ENCODE measurements around the gene YPEL1.

YPEL1 gene

DNA sequence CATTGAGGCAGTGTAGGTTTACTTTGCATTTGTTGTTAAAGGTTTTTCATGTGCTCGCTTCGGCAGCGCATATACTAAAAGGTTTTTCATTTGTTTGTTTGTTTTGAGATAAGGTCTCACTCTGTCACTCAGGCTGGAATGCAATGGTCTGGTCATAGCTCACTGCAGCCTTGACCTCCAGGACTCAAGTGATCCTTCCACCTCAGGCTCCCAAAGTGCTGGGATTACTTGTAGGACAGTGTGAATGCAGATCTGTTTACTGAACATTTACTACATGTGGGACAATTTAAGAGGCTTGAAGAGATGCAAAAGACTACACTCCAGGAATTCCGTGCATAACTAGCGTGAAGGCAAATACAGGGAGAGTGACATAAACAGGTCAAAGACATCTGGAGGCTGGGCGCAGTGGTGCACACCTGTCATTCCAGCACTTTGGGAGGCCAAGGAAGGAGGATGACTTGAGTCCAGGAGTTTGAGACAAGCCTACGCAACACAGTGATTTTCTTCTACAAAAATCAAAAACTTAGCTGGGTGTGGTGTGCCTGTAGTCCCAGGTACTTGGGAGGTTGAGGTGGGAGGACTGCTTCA is 34.1 kb downstream of the YPEL1 start:
- Histone ChIP-seq H3K9me3 (ENCODE audit: control insufficient read depth in 1 of 2, low read length in 2 of 2) (no peaks in the 10 kb centered on the region), H3K4me1 (ENCODE audit: control insufficient read depth in 1 of 2, insufficient read depth in 2 of 2, low read length in 2 of 2) (peaks cover 0 to 8% of the 10 kb centered on the region in 2 donors), H3K27ac (ENCODE audit: low read depth, low read length) (no peak overlapping the region), H3K27me3 (ENCODE audit: control insufficient read depth in 1 of 2, insufficient read depth in 2 of 2, low read length in 2 of 2) (no peaks in the 10 kb centered on the region), H3K4me3 (ENCODE audit: low read depth in 1 of 2, low read length in 2 of 2) (no peak overlapping the region), H3K9ac (ENCODE audit: low read depth in 1 of 2, low read length in 2 of 2) (no peak overlapping the region), H3K36me3 (ENCODE audit: control insufficient read depth in 1 of 2, insufficient read depth in 2 of 2, low read length in 2 of 2) (peaks cover 18 to 22% of the 10 kb centered on the region in 2 donors)

GRCh38 chr22:21700822-21701221 is 34.8 kb downstream of the YPEL1 start:
- H3K4me1 ChIP-seq (ENCODE audit: control insufficient read depth in 1 of 2, insufficient read depth in 2 of 2, low read length in 2 of 2) = peaks cover 0 to 8% of the 10 kb centered on the region in 2 donors
- H3K4me3 ChIP-seq (ENCODE audit: low read depth in 1 of 2, low read length in 2 of 2) = no peak overlapping the region
- no peaks in the 10 kb centered on the region for H3K27me3 ChIP-seq (ENCODE audit: control insufficient read depth in 1 of 2, insufficient read depth in 2 of 2, low read length in 2 of 2)
- H3K27ac ChIP-seq (ENCODE audit: low read depth, low read length) = no peak overlapping the region
- H3K9me3 ChIP-seq (ENCODE audit: control insufficient read depth in 1 of 2, low read length in 2 of 2) = no peaks in the 10 kb centered on the region
- peaks cover 19 to 28% of the 10 kb centered on the region in 2 donors for H3K36me3 ChIP-seq (ENCODE audit: control insufficient read depth in 1 of 2, insufficient read depth in 2 of 2, low read length in 2 of 2)
- no peak overlapping the region for H3K9ac ChIP-seq (ENCODE audit: low read depth in 1 of 2, low read length in 2 of 2)

GRCh38 chr22:21699643-21700042 is 36.0 kb downstream of the YPEL1 start:
- H3K4me1 ChIP-seq (ENCODE audit: control insufficient read depth in 1 of 2, insufficient read depth in 2 of 2, low read length in 2 of 2) = peaks cover 0 to 4% of the 10 kb centered on the region in 2 donors
- peaks cover 23 to 40% of the 10 kb centered on the region in 2 donors for H3K36me3 ChIP-seq (ENCODE audit: control insufficient read depth in 1 of 2, insufficient read depth in 2 of 2, low read length in 2 of 2)
- no peak overlapping the region for H3K4me3 ChIP-seq (ENCODE audit: low read depth in 1 of 2, low read length in 2 of 2)
- H3K9ac ChIP-seq (ENCODE audit: low read depth in 1 of 2, low read length in 2 of 2) = no peak overlapping the region
- no peak overlapping the region for H3K27ac ChIP-seq (ENCODE audit: low read depth, low read length)
- no peaks in the 10 kb centered on the region for H3K9me3 ChIP-seq (ENCODE audit: control insufficient read depth in 1 of 2, low read length in 2 of 2)
- no peaks in the 10 kb centered on the region for H3K27me3 ChIP-seq (ENCODE audit: control insufficient read depth in 1 of 2, insufficient read depth in 2 of 2, low read length in 2 of 2)

GRCh38 chr22:21698430-21699329 is 36.9 kb downstream of the YPEL1 start:
- Histone ChIP-seq H3K4me1 (ENCODE audit: control insufficient read depth in 1 of 2, insufficient read depth in 2 of 2, low read length in 2 of 2) (peaks cover 0 to 3% of the 10 kb centered on the region in 2 donors), H3K27me3 (ENCODE audit: control insufficient read depth in 1 of 2, insufficient read depth in 2 of 2, low read length in 2 of 2) (no peaks in the 10 kb centered on the region), H3K27ac (ENCODE audit: low read depth, low read length) (no peak overlapping the region), H3K4me3 (ENCODE audit: low read depth in 1 of 2, low read length in 2 of 2) (no peak overlapping the region), H3K9me3 (ENCODE audit: control insufficient read depth in 1 of 2, low read length in 2 of 2) (no peaks in the 10 kb centered on the region), H3K36me3 (ENCODE audit: control insufficient read depth in 1 of 2, insufficient read depth in 2 of 2, low read length in 2 of 2) (peaks cover 25 to 49% of the 10 kb centered on the region in 2 donors), H3K9ac (ENCODE audit: low read depth in 1 of 2, low read length in 2 of 2) (no peak overlapping the region)

DNA sequence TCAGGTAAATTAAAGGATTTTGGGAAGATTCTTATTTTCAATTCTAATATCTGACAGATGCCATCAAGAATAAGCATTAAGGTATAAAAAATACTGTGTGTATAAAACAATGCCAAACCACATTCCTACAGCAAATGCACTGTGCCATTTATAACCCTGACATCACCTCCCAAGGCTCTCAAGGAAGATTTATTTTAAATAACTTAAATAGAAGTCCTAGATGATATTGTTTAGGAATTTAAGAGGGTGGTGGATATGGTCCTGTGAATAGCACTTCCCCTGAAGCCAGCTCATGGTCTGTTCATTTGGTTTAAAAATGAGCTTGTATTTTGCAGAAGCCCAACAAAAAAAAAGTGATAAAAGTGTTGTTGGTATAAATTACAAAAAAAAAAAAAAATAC is 37.7 kb downstream of the YPEL1 start:
- H3K4me1 ChIP-seq (ENCODE audit: control insufficient read depth in 1 of 2, insufficient read depth in 2 of 2, low read length in 2 of 2) = peaks cover 0 to 3% of the 10 kb centered on the region in 2 donors
- no peaks in the 10 kb centered on the region for H3K9me3 ChIP-seq (ENCODE audit: control insufficient read depth in 1 of 2, low read length in 2 of 2)
- no peak overlapping the region for H3K4me3 ChIP-seq (ENCODE audit: low read depth in 1 of 2, low read length in 2 of 2)
- no peaks in the 10 kb centered on the region for H3K27me3 ChIP-seq (ENCODE audit: control insufficient read depth in 1 of 2, insufficient read depth in 2 of 2, low read length in 2 of 2)
- H3K36me3 ChIP-seq (ENCODE audit: control insufficient read depth in 1 of 2, insufficient read depth in 2 of 2, low read length in 2 of 2) = peaks cover 29 to 55% of the 10 kb centered on the region in 2 donors
- H3K27ac ChIP-seq (ENCODE audit: low read depth, low read length) = no peak overlapping the region
- H3K9ac ChIP-seq (ENCODE audit: low read depth in 1 of 2, low read length in 2 of 2) = no peak overlapping the region

- Histone ChIP-seq H3K4me1 (ENCODE audit: control insufficient read depth in 1 of 2, insufficient read depth in 2 of 2, low read length in 2 of 2) (peaks cover 0 to 3% of the 10 kb centered on the region in 2 donors), H3K9me3 (ENCODE audit: control insufficient read depth in 1 of 2, low read length in 2 of 2) (no peaks in the 10 kb centered on the region), H3K9ac (ENCODE audit: low read depth in 1 of 2, low read length in 2 of 2) (no peak overlapping the region), H3K27me3 (ENCODE audit: control insufficient read depth in 1 of 2, insufficient read depth in 2 of 2, low read length in 2 of 2) (no peaks in the 10 kb centered on the region), H3K36me3 (ENCODE audit: control insufficient read depth in 1 of 2, insufficient read depth in 2 of 2, low read length in 2 of 2) (peaks cover 29 to 58% of the 10 kb centered on the region in 2 donors), H3K4me3 (ENCODE audit: low read depth in 1 of 2, low read length in 2 of 2) (no peak overlapping the region), H3K27ac (ENCODE audit: low read depth, low read length) (no peak overlapping the region)
These were observed 38.4 kb downstream of the YPEL1 start for GRCh38 chr22:21697021-21697771.

DNA sequence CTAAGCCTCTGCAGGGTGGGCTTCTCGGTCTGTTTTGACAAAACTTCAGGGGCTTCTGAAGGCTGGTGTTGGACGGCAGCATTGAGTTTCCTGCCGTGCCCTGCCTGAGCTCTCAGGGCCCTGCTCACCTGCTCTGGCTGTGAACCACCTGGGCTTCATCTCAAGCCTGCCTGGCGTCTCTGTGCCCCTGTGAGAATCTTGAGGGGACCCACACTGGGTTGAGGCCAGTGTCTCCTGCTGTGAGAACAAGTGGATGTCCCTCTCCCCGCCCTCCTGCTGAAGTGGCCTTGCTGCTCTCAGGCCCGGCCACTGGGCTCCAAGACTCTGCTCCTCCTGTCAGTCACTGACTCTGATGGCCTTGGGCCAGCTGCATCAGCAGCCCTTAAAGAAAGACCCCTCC is 39.5 kb downstream of the YPEL1 start:
- H3K27me3 ChIP-seq (ENCODE audit: control insufficient read depth in 1 of 2, insufficient read depth in 2 of 2, low read length in 2 of 2) = no peaks in the 10 kb centered on the region
- peaks cover 0 to 3% of the 10 kb centered on the region in 2 donors for H3K4me1 ChIP-seq (ENCODE audit: control insufficient read depth in 1 of 2, insufficient read depth in 2 of 2, low read length in 2 of 2)
- no peaks in the 10 kb centered on the region for H3K9me3 ChIP-seq (ENCODE audit: control insufficient read depth in 1 of 2, low read length in 2 of 2)
- no peak overlapping the region for H3K4me3 ChIP-seq (ENCODE audit: low read depth in 1 of 2, low read length in 2 of 2)
- H3K9ac ChIP-seq (ENCODE audit: low read depth in 1 of 2, low read length in 2 of 2) = no peak overlapping the region
- peaks cover 29 to 56% of the 10 kb centered on the region in 2 donors for H3K36me3 ChIP-seq (ENCODE audit: control insufficient read depth in 1 of 2, insufficient read depth in 2 of 2, low read length in 2 of 2)
- no peak overlapping the region for H3K27ac ChIP-seq (ENCODE audit: low read depth, low read length)

DNA sequence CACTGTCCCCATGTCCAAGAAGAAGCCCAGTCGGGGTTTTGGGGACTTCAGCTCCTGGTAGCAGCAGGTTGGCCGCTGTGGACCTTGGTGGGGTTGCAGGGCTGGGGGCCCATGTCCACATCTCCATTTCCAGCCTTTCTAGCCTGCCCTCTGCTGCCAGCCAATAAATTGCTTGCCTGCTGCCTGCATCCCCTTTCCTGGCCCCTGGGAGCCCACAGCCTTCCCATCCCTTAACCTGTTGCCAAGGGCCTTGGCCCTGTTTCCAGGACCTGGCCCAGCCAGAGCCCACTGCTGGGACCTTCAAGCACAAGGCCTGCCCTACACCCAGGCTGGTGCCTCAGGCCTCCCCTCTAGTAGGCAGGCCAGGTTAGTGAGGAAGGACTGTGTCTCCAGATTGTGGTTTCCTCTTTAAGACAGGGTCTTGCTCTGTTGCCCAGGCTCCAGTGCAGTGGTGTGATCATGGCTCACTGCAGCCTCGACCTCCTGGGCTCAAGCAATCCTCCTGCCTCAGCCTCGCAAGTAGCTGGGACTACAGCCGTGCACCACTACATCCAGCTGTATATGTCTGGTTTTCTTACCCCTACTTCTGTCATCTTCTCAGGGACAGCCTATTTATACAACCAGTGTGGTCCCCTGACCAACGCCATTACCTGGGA is 40.0 kb downstream of the YPEL1 start:
- Histone ChIP-seq H3K9ac (ENCODE audit: low read depth in 1 of 2, low read length in 2 of 2) (no peak overlapping the region), H3K4me3 (ENCODE audit: low read depth in 1 of 2, low read length in 2 of 2) (no peak overlapping the region), H3K4me1 (ENCODE audit: control insufficient read depth in 1 of 2, insufficient read depth in 2 of 2, low read length in 2 of 2) (peaks cover 0 to 3% of the 10 kb centered on the region in 2 donors), H3K27me3 (ENCODE audit: control insufficient read depth in 1 of 2, insufficient read depth in 2 of 2, low read length in 2 of 2) (no peaks in the 10 kb centered on the region), H3K36me3 (ENCODE audit: control insufficient read depth in 1 of 2, insufficient read depth in 2 of 2, low read length in 2 of 2) (peaks cover 29 to 57% of the 10 kb centered on the region in 2 donors), H3K9me3 (ENCODE audit: control insufficient read depth in 1 of 2, low read length in 2 of 2) (no peaks in the 10 kb centered on the region), H3K27ac (ENCODE audit: low read depth, low read length) (no peak overlapping the region)

GRCh38 chr22:21694795-21695429 is 40.7 kb downstream of the YPEL1 start:
- Histone ChIP-seq H3K4me1 (ENCODE audit: control insufficient read depth in 1 of 2, insufficient read depth in 2 of 2, low read length in 2 of 2) (peaks cover 0 to 3% of the 10 kb centered on the region in 2 donors), H3K9me3 (ENCODE audit: control insufficient read depth in 1 of 2, low read length in 2 of 2) (no peaks in the 10 kb centered on the region), H3K9ac (ENCODE audit: low read depth in 1 of 2, low read length in 2 of 2) (no peak overlapping the region), H3K36me3 (ENCODE audit: control insufficient read depth in 1 of 2, insufficient read depth in 2 of 2, low read length in 2 of 2) (peaks cover 29 to 60% of the 10 kb centered on the region in 2 donors), H3K4me3 (ENCODE audit: low read depth in 1 of 2, low read length in 2 of 2) (no peak overlapping the region), H3K27me3 (ENCODE audit: control insufficient read depth in 1 of 2, insufficient read depth in 2 of 2, low read length in 2 of 2) (no peaks in the 10 kb centered on the region), H3K27ac (ENCODE audit: low read depth, low read length) (no peak overlapping the region)

Measured in duodenal mucosa (tissue), 2 donors.